Calu3 (cell line): ENCODE results near the gene DSP. TPM values are rescaled to one million over a fixed set of nuclear protein-coding genes. Genes with fewer than 3 reads are reported as not detected.

Experiments used
- BruUV-seq: library from RNA; stranded (reverse); fragments of 400-500 nt; replicated peaks from 2 replicates; lab custom pipeline; 2021; lab: Mats Ljungman, UMichigan
- CTCF ChIA-PET: fragments of 300-600 bp; sonication (Branson Sonifier 250); formaldehyde crosslinking; loops from one replicate; lab custom pipeline; 2022; ENCODE audit warnings: antibody characterized with exemption; lab: Charles Lee
- DNase-seq: peaks from one replicate; pipeline ENCODE4 v3.0.0; 2022
- H3K27ac Mint-ChIP-seq: one replicate; pipeline ENCODE4 v1.8.0; 2022; ENCODE audit warnings: mixed read lengths; ENCODE audit not compliant: unreplicated experiment
- H3K27me3 Mint-ChIP-seq: one replicate; pipeline ENCODE4 v1.8.0; 2022; ENCODE audit warnings: mixed read lengths; ENCODE audit not compliant: unreplicated experiment
- H3K36me3 Mint-ChIP-seq: one replicate; pipeline ENCODE4 v1.8.0; 2022; ENCODE audit warnings: mild to moderate bottlenecking, moderate library complexity, mixed read lengths; ENCODE audit not compliant: insufficient read depth, unreplicated experiment
- H3K4me1 Mint-ChIP-seq: one replicate; pipeline ENCODE4 v1.8.0; 2022; ENCODE audit warnings: mild to moderate bottlenecking, low read depth, mixed read lengths; ENCODE audit not compliant: unreplicated experiment
- H3K4me3 Mint-ChIP-seq: one replicate; pipeline ENCODE4 v1.8.0; 2022; ENCODE audit warnings: mild to moderate bottlenecking, low read depth, moderate library complexity, mixed read lengths; ENCODE audit not compliant: unreplicated experiment
- H3K9me3 Mint-ChIP-seq: one replicate; pipeline ENCODE4 v1.8.0; 2022; ENCODE audit warnings: low read depth, mixed read lengths; ENCODE audit not compliant: unreplicated experiment
- intact Hi-C: fragments of 100-400 bp; cut with micrococcal nuclease; formaldehyde crosslinking; loops from one replicate; pipeline ENCODE4 v1.10.0; 2022; ENCODE audit not compliant: unreplicated experiment
- total RNA-seq: library from RNA; stranded (reverse); gene quantifications from 2 replicates; pipeline ENCODE4 v1.2.3, GENCODE V29; 2022
- TF ChIP-seq, protein P1 (sequence below): fragments of 200-600 bp; IDR thresholded peaks from one replicate; pipeline ENCODE4 v1.8.0; 2022; ENCODE audit warnings: antibody characterized with exemption; ENCODE audit not compliant: unreplicated experiment

DSP gene
- total RNA-seq, 1 experiment from 2014 or later: 57.7 TPM

DNA sequence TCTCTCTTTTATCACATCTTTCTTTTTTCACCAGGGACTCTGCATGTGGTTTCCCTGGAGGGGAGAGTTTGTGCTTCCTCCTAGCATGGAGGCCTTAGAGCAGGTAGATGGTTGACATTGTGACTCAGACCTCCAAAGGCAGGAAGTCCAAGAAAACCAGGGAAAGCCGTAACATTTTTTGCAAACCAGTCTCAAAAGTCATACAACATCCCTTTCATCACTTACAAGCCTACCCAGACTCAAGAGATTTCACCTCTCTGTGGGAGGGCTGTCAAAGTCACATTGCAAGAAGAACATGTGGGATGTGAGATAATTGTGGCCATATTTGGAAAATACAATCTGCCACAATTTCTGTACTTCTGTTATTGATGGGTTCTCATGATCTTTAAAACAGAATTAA, 94.7 kb downstream of the DSP start:
- Mint-ChIP-seq H3K27ac (no peak overlapping the region), H3K4me1 (peaks cover 8% of the 10 kb centered on the region), H3K4me3 (no peak overlapping the region), H3K9me3 (no peaks in the 10 kb centered on the region), H3K36me3 (no peaks in the 10 kb centered on the region), H3K27me3 (peaks cover 4% of the 10 kb centered on the region)
- no TSS peak for BruUV-seq
- intact Hi-C loops: no loop called here
- no peak for DNase-seq
- TF ChIP-seq, protein P1, sequence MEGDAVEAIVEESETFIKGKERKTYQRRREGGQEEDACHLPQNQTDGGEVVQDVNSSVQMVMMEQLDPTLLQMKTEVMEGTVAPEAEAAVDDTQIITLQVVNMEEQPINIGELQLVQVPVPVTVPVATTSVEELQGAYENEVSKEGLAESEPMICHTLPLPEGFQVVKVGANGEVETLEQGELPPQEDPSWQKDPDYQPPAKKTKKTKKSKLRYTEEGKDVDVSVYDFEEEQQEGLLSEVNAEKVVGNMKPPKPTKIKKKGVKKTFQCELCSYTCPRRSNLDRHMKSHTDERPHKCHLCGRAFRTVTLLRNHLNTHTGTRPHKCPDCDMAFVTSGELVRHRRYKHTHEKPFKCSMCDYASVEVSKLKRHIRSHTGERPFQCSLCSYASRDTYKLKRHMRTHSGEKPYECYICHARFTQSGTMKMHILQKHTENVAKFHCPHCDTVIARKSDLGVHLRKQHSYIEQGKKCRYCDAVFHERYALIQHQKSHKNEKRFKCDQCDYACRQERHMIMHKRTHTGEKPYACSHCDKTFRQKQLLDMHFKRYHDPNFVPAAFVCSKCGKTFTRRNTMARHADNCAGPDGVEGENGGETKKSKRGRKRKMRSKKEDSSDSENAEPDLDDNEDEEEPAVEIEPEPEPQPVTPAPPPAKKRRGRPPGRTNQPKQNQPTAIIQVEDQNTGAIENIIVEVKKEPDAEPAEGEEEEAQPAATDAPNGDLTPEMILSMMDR: no peak
- CTCF ChIA-PET: no interaction called here

Other genes starting within 250 kb of the DSP start
- 96.2 and 115 TPM in 2 replicates for gene SSR1, start 228.5 kb upstream of the DSP start, total RNA-seq
- gene CAGE1, start 151.9 kb upstream of the DSP start, total RNA-seq: not detected in 2 replicates
- gene RIOK1, start 151.9 kb upstream of the DSP start, total RNA-seq: 13.3 and 16.1 TPM in 2 replicates
- gene SNRNP48, start 48.5 kb downstream of the DSP start, total RNA-seq: 11.7 and 16.1 TPM in 2 replicates
- 0.17 and 0.27 TPM in 2 replicates for gene BMP6, start 184.4 kb downstream of the DSP start, total RNA-seq